Ovary (tissue), 3 donors: ENCODE data around the gene FGFRL1.

Experiments
- POLR2A ChIP-seq: fragments of 450-650 bp; IDR thresholded peaks from one replicate; pipeline ENCODE4 v1.6.1; 2017; ENCODE audit warnings: antibody characterized with exemption, mild to moderate bottlenecking, moderate library complexity
- TF ChIP-seq, protein P1 (sequence below), 3 donors: fragments of 450-650 bp in 2 of 3; fragments of 200-600 bp in 1 of 3; IDR thresholded peaks; one replicate each; pipeline versions ENCODE4 v1.5.1 to v1.8.0; 2016 to 2022; ENCODE audit warnings: antibody characterized with exemption in 3 of 3, mild to moderate bottlenecking in 1 of 3
- donor health status: DM: no; HTN: no; CAD: no.

DNA sequence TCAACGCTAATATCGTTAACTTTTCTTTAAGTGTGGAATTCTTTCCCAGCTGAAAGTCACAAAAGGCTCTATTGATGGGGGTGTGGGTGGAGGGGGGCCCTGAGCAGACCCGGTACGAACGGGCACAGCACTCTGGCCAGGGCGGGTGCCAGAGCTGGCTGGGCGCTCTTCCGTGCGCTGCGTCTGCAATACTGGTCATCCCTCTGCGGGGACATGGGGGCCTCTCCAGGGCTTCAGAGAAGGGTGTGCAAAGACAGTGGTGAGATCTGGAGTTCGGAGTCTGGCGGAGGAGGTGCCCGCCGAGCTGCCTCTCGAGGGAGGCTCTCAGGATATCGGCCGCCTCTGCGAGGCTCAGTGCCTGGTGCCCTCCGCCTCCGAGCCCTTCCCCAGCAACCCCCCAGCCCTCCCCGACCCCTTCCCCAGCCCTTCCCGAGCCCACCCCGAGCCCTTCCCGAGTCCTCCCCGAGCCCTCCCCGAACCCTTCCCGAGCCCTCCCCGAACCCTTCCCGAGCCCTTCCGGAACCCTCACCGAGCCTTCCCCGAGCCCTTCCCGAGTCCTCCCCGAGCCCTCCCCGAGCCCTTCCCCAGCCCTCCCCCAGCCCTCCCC is 34.3 kb downstream of the FGFRL1 start:
- TF ChIP-seq, protein P1, sequence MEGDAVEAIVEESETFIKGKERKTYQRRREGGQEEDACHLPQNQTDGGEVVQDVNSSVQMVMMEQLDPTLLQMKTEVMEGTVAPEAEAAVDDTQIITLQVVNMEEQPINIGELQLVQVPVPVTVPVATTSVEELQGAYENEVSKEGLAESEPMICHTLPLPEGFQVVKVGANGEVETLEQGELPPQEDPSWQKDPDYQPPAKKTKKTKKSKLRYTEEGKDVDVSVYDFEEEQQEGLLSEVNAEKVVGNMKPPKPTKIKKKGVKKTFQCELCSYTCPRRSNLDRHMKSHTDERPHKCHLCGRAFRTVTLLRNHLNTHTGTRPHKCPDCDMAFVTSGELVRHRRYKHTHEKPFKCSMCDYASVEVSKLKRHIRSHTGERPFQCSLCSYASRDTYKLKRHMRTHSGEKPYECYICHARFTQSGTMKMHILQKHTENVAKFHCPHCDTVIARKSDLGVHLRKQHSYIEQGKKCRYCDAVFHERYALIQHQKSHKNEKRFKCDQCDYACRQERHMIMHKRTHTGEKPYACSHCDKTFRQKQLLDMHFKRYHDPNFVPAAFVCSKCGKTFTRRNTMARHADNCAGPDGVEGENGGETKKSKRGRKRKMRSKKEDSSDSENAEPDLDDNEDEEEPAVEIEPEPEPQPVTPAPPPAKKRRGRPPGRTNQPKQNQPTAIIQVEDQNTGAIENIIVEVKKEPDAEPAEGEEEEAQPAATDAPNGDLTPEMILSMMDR (IDR thresholded peaks at IDR 0.05): no peak
- no peak for TF ChIP-seq POLR2A
